Gastroesophageal sphincter (tissue), 4 donors: ENCODE measurements around the gene FAM83D. TPM values are rescaled to one million over a fixed set of nuclear protein-coding genes. Genes with fewer than 3 reads are reported as not detected.
A peak's percentile ranks its signal among the peaks of the same experiment; 100 is the strongest.

Source experiments
- ATAC-seq: fragments of 150-250 bp; one replicate; pipeline ENCODE4 v1.9.1; 2016; ENCODE audit warnings: mild to moderate bottlenecking, moderate library complexity
- H3K27ac ChIP-seq, 4 donors: fragments of 200-600 bp; sonication (generic) in 3 of 4; 1 replicate in 3 of 4; 2 replicates in 1 of 4; pipeline ENCODE4 v1.5.1; 2016 to 2019
- H3K27me3 ChIP-seq: fragments of 200-600 bp; sonication (generic); one replicate; pipeline ENCODE4 v1.5.1; 2019
- H3K36me3 ChIP-seq, 2 donors: fragments of 200-600 bp; sonication (generic); one replicate each; pipeline ENCODE4 v1.5.1; 2019; ENCODE audit warnings: control low read depth in 1 of 2
- H3K4me1 ChIP-seq, 3 donors: fragments of 200-600 bp; sonication (generic); 1 replicate in 2 of 3; 2 replicates in 1 of 3; pipeline ENCODE4 v1.5.1; 2016 to 2019; ENCODE audit warnings: control low read depth in 2 of 3
- H3K4me3 ChIP-seq, 2 donors: fragments of 200-600 bp; sonication (generic); one replicate each; pipeline ENCODE4 v1.5.1; 2019; ENCODE audit warnings: mild to moderate bottlenecking in 1 of 2, moderate library complexity in 1 of 2
- H3K9me3 ChIP-seq, 3 donors: fragments of 200-600 bp; sonication (generic); one replicate each; pipeline ENCODE4 v1.5.1; 2017 to 2019; ENCODE audit warnings: control low read depth in 2 of 3
- CTCF ChIP-seq, 4 experiments: fragments of 200-600 bp in 2 of 4; fragments of 450-650 bp in 2 of 4; sonication (generic) in 1 of 4; IDR thresholded peaks; one replicate each; pipeline ENCODE4 v1.5.1; 2017 to 2019; ENCODE audit warnings: antibody characterized with exemption in 4 of 4, mild to moderate bottlenecking in 2 of 4, moderate library complexity in 2 of 4
- EP300 ChIP-seq: sonication (generic); formaldehyde crosslinking; IDR thresholded peaks from one replicate; pipeline ENCODE4 v1.6.1; 2017; ENCODE audit warnings: antibody characterized with exemption, mild to moderate bottlenecking
- POLR2A ChIP-seq, 2 donors: fragments of 450-650 bp; IDR thresholded peaks; one replicate each; pipeline ENCODE4 v1.6.1; 2017; ENCODE audit warnings: antibody characterized with exemption in 2 of 2, mild to moderate bottlenecking in 2 of 2, moderate library complexity in 1 of 2
- POLR2AphosphoS5 ChIP-seq: sonication (generic); formaldehyde crosslinking; IDR thresholded peaks from one replicate; pipeline ENCODE4 v1.6.1; 2017; ENCODE audit warnings: antibody characterized with exemption
- WGBS, 2 donors: methylation state at CpG; one replicate each; pipeline ENCODE4 v1.1.5; 2018; ENCODE audit warnings: low coverage in 1 of 2; 5-methylcytosine and 5-hydroxymethylcytosine counted together
- total RNA-seq, 4 donors: library from RNA; depleted of rRNA; stranded (reverse); fragments of >200 nt; gene quantifications; one replicate each; pipeline ENCODE4 v1.1.0, GENCODE V29; 2016

Gene FAM83D
- total RNA-seq, result 100 to 1,000 TPM in 3 of 4 donors, 10 to 100 TPM in 1; 62.7 to 240 (median 158) TPM

- Histone ChIP-seq H3K27me3 (peaks cover 4% of the 10 kb centered on the region), H3K36me3 (no peaks in the 10 kb centered on the region), H3K4me1 (peaks cover 0 to 50% (median 6%) of the 10 kb centered on the region in 3 donors), H3K27ac (peak within 1 kb of the TSS; percentile 21 to 88 (median 86)), H3K9me3 (no peaks in the 10 kb centered on the region), H3K4me3 (peak within 1 kb of the TSS; percentile 56 to 87)
- WGBS, 2 donors, result 0% methylated on average over 11 of the region's 95 CpGs; no CpG with 5 or more reads in 1 of the 2 donors
- peak; percentile 96 for ATAC-seq
- TF ChIP-seq CTCF (IDR thresholded peaks at IDR 0.05), result no peak
- no peak for TF ChIP-seq EP300
- TF ChIP-seq POLR2AphosphoS5, result peak; percentile 98
- peak; percentile 93 to 97 for TF ChIP-seq POLR2A (IDR thresholded peaks at IDR 0.05)
These were observed at the start of gene FAM83D for GRCh38 chr20:38926142-38926933. Gene FAM83D (plus strand): TSS chr20:38926417. CDS start chr20:38926443, 26 bp downstream.

- TF ChIP-seq POLR2A (IDR thresholded peaks at IDR 0.05), result no peak
- no peak for TF ChIP-seq CTCF (IDR thresholded peaks at IDR 0.05)
- TF ChIP-seq EP300, result no peak
- no peak for TF ChIP-seq POLR2AphosphoS5
These were observed 48.7 kb upstream of the FAM83D start for GRCh38 chr20:38877483-38877882.

GRCh38 chr20:38878866-38879265 is 47.4 kb upstream of the FAM83D start:
- no peaks in the 10 kb centered on the region for H3K36me3 ChIP-seq
- H3K4me3 ChIP-seq, result no peak overlapping the region
- ATAC-seq, result no peak
- H3K4me1 ChIP-seq, result no peaks in the 10 kb centered on the region
- peaks cover 87% of the 10 kb centered on the region for H3K27me3 ChIP-seq
- 15 to 28% methylated on average over 9 of the region's 9 CpGs for WGBS, 2 donors
- H3K9me3 ChIP-seq, result no peaks in the 10 kb centered on the region
- no peak overlapping the region for H3K27ac ChIP-seq
- no peak for TF ChIP-seq POLR2A (IDR thresholded peaks at IDR 0.05)
- TF ChIP-seq POLR2AphosphoS5, result no peak
- TF ChIP-seq CTCF (IDR thresholded peaks at IDR 0.05), result no peak
- no peak for TF ChIP-seq EP300

More at GRCh38 chr20:38877483-38877882, 48.7 kb upstream of the FAM83D start:
- Histone ChIP-seq H3K36me3 (no peaks in the 10 kb centered on the region), H3K4me1 (no peaks in the 10 kb centered on the region), H3K27me3 (peaks cover 88% of the 10 kb centered on the region), H3K27ac (no peak overlapping the region), H3K4me3 (no peak overlapping the region), H3K9me3 (no peaks in the 10 kb centered on the region)
- no peak for ATAC-seq
- 81 to 85% methylated on average over 3 to 6 of the region's 6 CpGs for WGBS, 2 donors

- WGBS, 2 donors, result 65% methylated on average over 7 of the region's 14 CpGs; no CpG with 5 or more reads in 1 of the 2 donors
- ATAC-seq, result no peak
- H3K4me1 ChIP-seq, result no peaks in the 10 kb centered on the region
- no peaks in the 10 kb centered on the region for H3K36me3 ChIP-seq
- peaks cover 85% of the 10 kb centered on the region for H3K27me3 ChIP-seq
- no peak overlapping the region for H3K27ac ChIP-seq
- TF ChIP-seq CTCF (IDR thresholded peaks at IDR 0.05), result no peak
- TF ChIP-seq POLR2AphosphoS5, result no peak
- no peak for TF ChIP-seq POLR2A (IDR thresholded peaks at IDR 0.05)
- TF ChIP-seq EP300, result no peak
- no peaks in the 10 kb centered on the region for H3K9me3 ChIP-seq
- H3K4me3 ChIP-seq, result no peak overlapping the region
These were observed 45.1 kb upstream of the FAM83D start for GRCh38 chr20:38880952-38881735.
